ENCODE data around the gene IGSF22.

Gene IGSF22

GRCh38 chr11:18704698-18705097 lies 21.3 kb downstream of the IGSF22 start:
- H3K4me3 ChIP-seq (ENCODE audit: low read depth, low read length), result no peak overlapping the region
- no peak for TF ChIP-seq CTCF (IDR thresholded peaks at IDR 0.05; ENCODE audit: low read depth, low read length)

GRCh38 chr11:18704045-18704645 lies 21.8 kb downstream of the IGSF22 start:
- no peak overlapping the region for H3K4me3 ChIP-seq (ENCODE audit: low read depth, low read length)
- no peak for TF ChIP-seq CTCF (IDR thresholded peaks at IDR 0.05; ENCODE audit: low read depth, low read length)

- no peak overlapping the region for H3K4me3 ChIP-seq (ENCODE audit: low read depth, low read length)
- TF ChIP-seq CTCF (IDR thresholded peaks at IDR 0.05; ENCODE audit: low read depth, low read length), result no peak
Observed at GRCh38 chr11:18703001-18703763, 22.8 kb downstream of the IGSF22 start.

- no peak for TF ChIP-seq CTCF (IDR thresholded peaks at IDR 0.05; ENCODE audit: low read depth, low read length)
- H3K4me3 ChIP-seq (ENCODE audit: low read depth, low read length), result no peak overlapping the region
Observed at GRCh38 chr11:18701614-18702216, 24.3 kb downstream of the IGSF22 start.

- no peak for TF ChIP-seq CTCF (IDR thresholded peaks at IDR 0.05; ENCODE audit: low read depth, low read length)
- H3K4me3 ChIP-seq (ENCODE audit: low read depth, low read length), result no peak overlapping the region
Observed at GRCh38 chr11:18700872-18701271, 25.1 kb downstream of the IGSF22 start.

- no peak for TF ChIP-seq CTCF (IDR thresholded peaks at IDR 0.05; ENCODE audit: low read depth, low read length)
- no peak overlapping the region for H3K4me3 ChIP-seq (ENCODE audit: low read depth, low read length)
Observed at GRCh38 chr11:18700375-18700774, 25.6 kb downstream of the IGSF22 start.

- TF ChIP-seq CTCF (IDR thresholded peaks at IDR 0.05; ENCODE audit: low read depth, low read length), result no peak
- H3K4me3 ChIP-seq (ENCODE audit: low read depth, low read length), result no peak overlapping the region; the same call in 1 of the 2 replicates
Observed at GRCh38 chr11:18699848-18700261, 26.1 kb downstream of the IGSF22 start.

Measured in WI38 (cell line).